ENCODE data around the gene LRMDA. TPM values are rescaled to one million over a fixed set of nuclear protein-coding genes. Genes with fewer than 3 reads are reported as not detected.

The LRMDA gene
- total RNA-seq, 1 donor from 2014 or later, result 19.4 TPM

GRCh38 chr10:76548716-76549115 lies 1117.3 kb downstream of the LRMDA start:
- Mint-ChIP-seq H3K36me3 (ENCODE audit: low read depth, unreplicated experiment) (no peaks in the 10 kb centered on the region), H3K27me3 (ENCODE audit: unreplicated experiment) (peaks cover 1% of the 10 kb centered on the region), H3K4me3 (ENCODE audit: unreplicated experiment) (no peak overlapping the region), H3K9me3 (ENCODE audit: unreplicated experiment) (no peaks in the 10 kb centered on the region), H3K27ac (ENCODE audit: unreplicated experiment) (no peak overlapping the region), H3K4me1 (ENCODE audit: unreplicated experiment) (peaks cover 4% of the 10 kb centered on the region)
- DNase-seq (ENCODE audit: low spot score), result no peak
- no peak for TF ChIP-seq CTCF (IDR thresholded peaks at IDR 0.05; ENCODE audit: unreplicated experiment)

GRCh38 chr10:76549171-76549570 lies 1117.7 kb downstream of the LRMDA start:
- Mint-ChIP-seq H3K4me1 (ENCODE audit: unreplicated experiment) (peaks cover 4% of the 10 kb centered on the region), H3K4me3 (ENCODE audit: unreplicated experiment) (no peak overlapping the region), H3K27me3 (ENCODE audit: unreplicated experiment) (no peaks in the 10 kb centered on the region), H3K27ac (ENCODE audit: unreplicated experiment) (no peak overlapping the region), H3K9me3 (ENCODE audit: unreplicated experiment) (no peaks in the 10 kb centered on the region), H3K36me3 (ENCODE audit: low read depth, unreplicated experiment) (no peaks in the 10 kb centered on the region)
- no peak for DNase-seq (ENCODE audit: low spot score)
- TF ChIP-seq CTCF (IDR thresholded peaks at IDR 0.05; ENCODE audit: unreplicated experiment), result no peak

- H3K4me1 Mint-ChIP-seq (ENCODE audit: unreplicated experiment), result peaks cover 4% of the 10 kb centered on the region
- no peak for DNase-seq (ENCODE audit: low spot score)
Observed at GRCh38 chr10:76550806-76551205, 1119.4 kb downstream of the LRMDA start.

GRCh38 chr10:76552091-76552873 lies 1120.9 kb downstream of the LRMDA start:
- TF ChIP-seq CTCF (IDR thresholded peaks at IDR 0.05; ENCODE audit: unreplicated experiment), result no peak
- no peaks in the 10 kb centered on the region for H3K27me3 Mint-ChIP-seq (ENCODE audit: unreplicated experiment)
- no peaks in the 10 kb centered on the region for H3K9me3 Mint-ChIP-seq (ENCODE audit: unreplicated experiment)
- H3K27ac Mint-ChIP-seq (ENCODE audit: unreplicated experiment), result no peak overlapping the region
- DNase-seq (ENCODE audit: low spot score), result no peak
- peaks cover 4% of the 10 kb centered on the region for H3K4me1 Mint-ChIP-seq (ENCODE audit: unreplicated experiment)
- H3K36me3 Mint-ChIP-seq (ENCODE audit: low read depth, unreplicated experiment), result no peaks in the 10 kb centered on the region
- H3K4me3 Mint-ChIP-seq (ENCODE audit: unreplicated experiment), result no peak overlapping the region

More at GRCh38 chr10:76550806-76551205, 1119.4 kb downstream of the LRMDA start:
- no peaks in the 10 kb centered on the region for H3K27me3 Mint-ChIP-seq (ENCODE audit: unreplicated experiment)
- H3K27ac Mint-ChIP-seq (ENCODE audit: unreplicated experiment), result no peak overlapping the region
- H3K36me3 Mint-ChIP-seq (ENCODE audit: low read depth, unreplicated experiment), result no peaks in the 10 kb centered on the region
- no peak overlapping the region for H3K4me3 Mint-ChIP-seq (ENCODE audit: unreplicated experiment)
- H3K9me3 Mint-ChIP-seq (ENCODE audit: unreplicated experiment), result no peaks in the 10 kb centered on the region
- no peak for TF ChIP-seq CTCF (IDR thresholded peaks at IDR 0.05; ENCODE audit: unreplicated experiment)

GRCh38 chr10:76553263-76554032 lies 1122.0 kb downstream of the LRMDA start:
- TF ChIP-seq CTCF (IDR thresholded peaks at IDR 0.05; ENCODE audit: unreplicated experiment), result no peak
- DNase-seq (ENCODE audit: low spot score), result no peak
- Mint-ChIP-seq H3K4me3 (ENCODE audit: unreplicated experiment) (no peak overlapping the region), H3K9me3 (ENCODE audit: unreplicated experiment) (no peaks in the 10 kb centered on the region), H3K36me3 (ENCODE audit: low read depth, unreplicated experiment) (no peaks in the 10 kb centered on the region), H3K27me3 (ENCODE audit: unreplicated experiment) (no peaks in the 10 kb centered on the region), H3K27ac (ENCODE audit: unreplicated experiment) (no peak overlapping the region), H3K4me1 (ENCODE audit: unreplicated experiment) (peaks cover 4% of the 10 kb centered on the region)
